ENCODE data around the gene CANT1.

DNA sequence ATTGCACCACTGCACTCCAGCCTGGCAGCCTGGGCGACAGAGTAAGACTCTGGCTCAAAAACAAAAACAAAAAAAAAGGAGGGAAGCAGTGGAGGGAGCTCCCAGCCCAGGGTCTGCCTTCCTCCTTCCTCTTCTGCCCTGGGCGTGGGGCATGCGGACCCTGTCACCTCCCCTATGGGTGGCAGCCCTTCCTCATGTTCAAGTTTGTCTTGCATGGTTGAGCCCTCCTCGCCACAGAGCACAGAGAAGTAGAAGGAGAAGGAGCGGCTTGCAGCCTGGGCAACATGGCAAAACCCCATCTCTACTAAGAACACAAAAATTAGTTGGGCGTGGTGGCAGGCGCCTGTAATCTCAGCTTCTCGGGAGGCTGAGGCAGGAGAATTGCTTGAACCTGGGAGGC, 62.9 kb downstream of the CANT1 start:
- TF ChIP-seq, protein P1, sequence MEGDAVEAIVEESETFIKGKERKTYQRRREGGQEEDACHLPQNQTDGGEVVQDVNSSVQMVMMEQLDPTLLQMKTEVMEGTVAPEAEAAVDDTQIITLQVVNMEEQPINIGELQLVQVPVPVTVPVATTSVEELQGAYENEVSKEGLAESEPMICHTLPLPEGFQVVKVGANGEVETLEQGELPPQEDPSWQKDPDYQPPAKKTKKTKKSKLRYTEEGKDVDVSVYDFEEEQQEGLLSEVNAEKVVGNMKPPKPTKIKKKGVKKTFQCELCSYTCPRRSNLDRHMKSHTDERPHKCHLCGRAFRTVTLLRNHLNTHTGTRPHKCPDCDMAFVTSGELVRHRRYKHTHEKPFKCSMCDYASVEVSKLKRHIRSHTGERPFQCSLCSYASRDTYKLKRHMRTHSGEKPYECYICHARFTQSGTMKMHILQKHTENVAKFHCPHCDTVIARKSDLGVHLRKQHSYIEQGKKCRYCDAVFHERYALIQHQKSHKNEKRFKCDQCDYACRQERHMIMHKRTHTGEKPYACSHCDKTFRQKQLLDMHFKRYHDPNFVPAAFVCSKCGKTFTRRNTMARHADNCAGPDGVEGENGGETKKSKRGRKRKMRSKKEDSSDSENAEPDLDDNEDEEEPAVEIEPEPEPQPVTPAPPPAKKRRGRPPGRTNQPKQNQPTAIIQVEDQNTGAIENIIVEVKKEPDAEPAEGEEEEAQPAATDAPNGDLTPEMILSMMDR (IDR thresholded peaks at IDR 0.05 in 2 of 3, conservative IDR thresholded peaks at IDR 0.05 in 1 of 3; ENCODE audit: insufficient read depth in 2 of 3, low read depth in 1 of 3, low read length in 3 of 3) = no peak
- TF ChIP-seq, protein P2, sequence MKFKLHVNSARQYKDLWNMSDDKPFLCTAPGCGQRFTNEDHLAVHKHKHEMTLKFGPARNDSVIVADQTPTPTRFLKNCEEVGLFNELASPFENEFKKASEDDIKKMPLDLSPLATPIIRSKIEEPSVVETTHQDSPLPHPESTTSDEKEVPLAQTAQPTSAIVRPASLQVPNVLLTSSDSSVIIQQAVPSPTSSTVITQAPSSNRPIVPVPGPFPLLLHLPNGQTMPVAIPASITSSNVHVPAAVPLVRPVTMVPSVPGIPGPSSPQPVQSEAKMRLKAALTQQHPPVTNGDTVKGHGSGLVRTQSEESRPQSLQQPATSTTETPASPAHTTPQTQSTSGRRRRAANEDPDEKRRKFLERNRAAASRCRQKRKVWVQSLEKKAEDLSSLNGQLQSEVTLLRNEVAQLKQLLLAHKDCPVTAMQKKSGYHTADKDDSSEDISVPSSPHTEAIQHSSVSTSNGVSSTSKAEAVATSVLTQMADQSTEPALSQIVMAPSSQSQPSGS (CRISPR knock-in tag; IDR thresholded peaks at IDR 0.05) = no peak
- no peak for TF ChIP-seq KDM1A (IDR thresholded peaks at IDR 0.05)
- no peak for TF ChIP-seq ZNF354B (CRISPR knock-in tag; IDR thresholded peaks at IDR 0.05)
- TF ChIP-seq SRSF9 (IDR thresholded peaks at IDR 0.05; ENCODE audit: borderline replicate concordance, low read depth, low read length) = no peak
- TF ChIP-seq BHLHE40 (IDR thresholded peaks at IDR 0.05; ENCODE audit: low read length) = no peak
- no peak for TF ChIP-seq CAMTA2 (CRISPR knock-in tag; conservative IDR thresholded peaks at IDR 0.05)
